ENCODE data around the gene WASF1.

DNA sequence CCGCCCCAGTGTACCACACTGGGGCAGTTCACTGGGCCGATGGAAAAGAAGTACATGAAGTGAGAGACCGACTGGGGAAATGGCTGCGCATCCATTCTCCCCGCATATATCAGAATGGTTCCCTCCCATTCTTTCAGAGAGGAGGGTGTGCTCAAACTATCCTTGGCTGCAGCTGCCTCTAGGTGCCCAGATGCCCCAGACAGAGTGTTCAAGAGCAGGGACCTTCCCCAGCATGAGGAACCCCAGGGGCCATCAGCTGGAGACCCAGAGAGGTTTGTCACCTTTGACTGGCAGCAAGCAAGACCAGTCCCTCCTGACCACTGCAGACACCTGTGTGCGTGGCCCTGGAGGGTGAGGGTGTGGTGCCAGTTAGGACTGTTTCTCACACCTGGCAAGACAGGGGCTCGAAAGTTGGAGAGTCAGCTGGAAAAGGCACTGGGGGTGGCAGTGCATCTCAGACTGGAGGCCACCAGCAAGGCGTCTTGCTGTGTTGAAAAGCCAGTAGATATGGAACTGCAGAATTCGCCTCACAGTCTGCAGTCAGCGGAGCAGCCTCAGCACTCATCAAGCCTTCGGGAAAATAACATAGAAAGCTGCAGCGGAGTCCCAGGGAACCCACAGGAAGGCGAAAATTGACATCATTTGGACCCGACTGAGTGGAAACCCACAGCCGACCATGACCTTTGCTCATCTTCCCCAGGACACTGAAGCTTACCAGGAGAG is 124.6 kb downstream of the WASF1 start:
- TF ChIP-seq, protein P1, sequence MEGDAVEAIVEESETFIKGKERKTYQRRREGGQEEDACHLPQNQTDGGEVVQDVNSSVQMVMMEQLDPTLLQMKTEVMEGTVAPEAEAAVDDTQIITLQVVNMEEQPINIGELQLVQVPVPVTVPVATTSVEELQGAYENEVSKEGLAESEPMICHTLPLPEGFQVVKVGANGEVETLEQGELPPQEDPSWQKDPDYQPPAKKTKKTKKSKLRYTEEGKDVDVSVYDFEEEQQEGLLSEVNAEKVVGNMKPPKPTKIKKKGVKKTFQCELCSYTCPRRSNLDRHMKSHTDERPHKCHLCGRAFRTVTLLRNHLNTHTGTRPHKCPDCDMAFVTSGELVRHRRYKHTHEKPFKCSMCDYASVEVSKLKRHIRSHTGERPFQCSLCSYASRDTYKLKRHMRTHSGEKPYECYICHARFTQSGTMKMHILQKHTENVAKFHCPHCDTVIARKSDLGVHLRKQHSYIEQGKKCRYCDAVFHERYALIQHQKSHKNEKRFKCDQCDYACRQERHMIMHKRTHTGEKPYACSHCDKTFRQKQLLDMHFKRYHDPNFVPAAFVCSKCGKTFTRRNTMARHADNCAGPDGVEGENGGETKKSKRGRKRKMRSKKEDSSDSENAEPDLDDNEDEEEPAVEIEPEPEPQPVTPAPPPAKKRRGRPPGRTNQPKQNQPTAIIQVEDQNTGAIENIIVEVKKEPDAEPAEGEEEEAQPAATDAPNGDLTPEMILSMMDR (conservative IDR thresholded peaks at IDR 0.05; ENCODE audit: low read depth in 2 of 2), result no peak
- TF ChIP-seq EZH2 (IDR thresholded peaks at IDR 0.05; ENCODE audit: low read depth, unreplicated experiment), result no peak
- no peak for TF ChIP-seq CREB1 (CRISPR knock-in tag; IDR thresholded peaks at IDR 0.05; ENCODE audit: low read depth)
- no peak for TF ChIP-seq STAT1 (IDR thresholded peaks at IDR 0.05; ENCODE audit: unreplicated experiment)
- TF ChIP-seq, protein P2, sequence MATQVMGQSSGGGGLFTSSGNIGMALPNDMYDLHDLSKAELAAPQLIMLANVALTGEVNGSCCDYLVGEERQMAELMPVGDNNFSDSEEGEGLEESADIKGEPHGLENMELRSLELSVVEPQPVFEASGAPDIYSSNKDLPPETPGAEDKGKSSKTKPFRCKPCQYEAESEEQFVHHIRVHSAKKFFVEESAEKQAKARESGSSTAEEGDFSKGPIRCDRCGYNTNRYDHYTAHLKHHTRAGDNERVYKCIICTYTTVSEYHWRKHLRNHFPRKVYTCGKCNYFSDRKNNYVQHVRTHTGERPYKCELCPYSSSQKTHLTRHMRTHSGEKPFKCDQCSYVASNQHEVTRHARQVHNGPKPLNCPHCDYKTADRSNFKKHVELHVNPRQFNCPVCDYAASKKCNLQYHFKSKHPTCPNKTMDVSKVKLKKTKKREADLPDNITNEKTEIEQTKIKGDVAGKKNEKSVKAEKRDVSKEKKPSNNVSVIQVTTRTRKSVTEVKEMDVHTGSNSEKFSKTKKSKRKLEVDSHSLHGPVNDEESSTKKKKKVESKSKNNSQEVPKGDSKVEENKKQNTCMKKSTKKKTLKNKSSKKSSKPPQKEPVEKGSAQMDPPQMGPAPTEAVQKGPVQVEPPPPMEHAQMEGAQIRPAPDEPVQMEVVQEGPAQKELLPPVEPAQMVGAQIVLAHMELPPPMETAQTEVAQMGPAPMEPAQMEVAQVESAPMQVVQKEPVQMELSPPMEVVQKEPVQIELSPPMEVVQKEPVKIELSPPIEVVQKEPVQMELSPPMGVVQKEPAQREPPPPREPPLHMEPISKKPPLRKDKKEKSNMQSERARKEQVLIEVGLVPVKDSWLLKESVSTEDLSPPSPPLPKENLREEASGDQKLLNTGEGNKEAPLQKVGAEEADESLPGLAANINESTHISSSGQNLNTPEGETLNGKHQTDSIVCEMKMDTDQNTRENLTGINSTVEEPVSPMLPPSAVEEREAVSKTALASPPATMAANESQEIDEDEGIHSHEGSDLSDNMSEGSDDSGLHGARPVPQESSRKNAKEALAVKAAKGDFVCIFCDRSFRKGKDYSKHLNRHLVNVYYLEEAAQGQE (IDR thresholded peaks at IDR 0.05; ENCODE audit: unreplicated experiment), result no peak
- no peak for TF ChIP-seq JUNB (IDR thresholded peaks at IDR 0.05; ENCODE audit: unreplicated experiment)
- TF ChIP-seq EZH2phosphoT487 (IDR thresholded peaks at IDR 0.05; ENCODE audit: unreplicated experiment), result no peak
- TF ChIP-seq ZNF114 (CRISPR knock-in tag; IDR thresholded peaks at IDR 0.05), result no peak
- TF ChIP-seq ZNF331 (CRISPR knock-in tag; IDR thresholded peaks at IDR 0.05; ENCODE audit: low read depth), result no peak
- no peak for TF ChIP-seq POLR2AphosphoS5 (IDR thresholded peaks at IDR 0.05; ENCODE audit: low read depth)
- TF ChIP-seq, protein P3, sequence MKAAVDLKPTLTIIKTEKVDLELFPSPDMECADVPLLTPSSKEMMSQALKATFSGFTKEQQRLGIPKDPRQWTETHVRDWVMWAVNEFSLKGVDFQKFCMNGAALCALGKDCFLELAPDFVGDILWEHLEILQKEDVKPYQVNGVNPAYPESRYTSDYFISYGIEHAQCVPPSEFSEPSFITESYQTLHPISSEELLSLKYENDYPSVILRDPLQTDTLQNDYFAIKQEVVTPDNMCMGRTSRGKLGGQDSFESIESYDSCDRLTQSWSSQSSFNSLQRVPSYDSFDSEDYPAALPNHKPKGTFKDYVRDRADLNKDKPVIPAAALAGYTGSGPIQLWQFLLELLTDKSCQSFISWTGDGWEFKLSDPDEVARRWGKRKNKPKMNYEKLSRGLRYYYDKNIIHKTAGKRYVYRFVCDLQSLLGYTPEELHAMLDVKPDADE (IDR thresholded peaks at IDR 0.05), result no peak
- no peak for TF ChIP-seq NANOG (IDR thresholded peaks at IDR 0.05; ENCODE audit: borderline replicate concordance)
- TF ChIP-seq, protein P4, sequence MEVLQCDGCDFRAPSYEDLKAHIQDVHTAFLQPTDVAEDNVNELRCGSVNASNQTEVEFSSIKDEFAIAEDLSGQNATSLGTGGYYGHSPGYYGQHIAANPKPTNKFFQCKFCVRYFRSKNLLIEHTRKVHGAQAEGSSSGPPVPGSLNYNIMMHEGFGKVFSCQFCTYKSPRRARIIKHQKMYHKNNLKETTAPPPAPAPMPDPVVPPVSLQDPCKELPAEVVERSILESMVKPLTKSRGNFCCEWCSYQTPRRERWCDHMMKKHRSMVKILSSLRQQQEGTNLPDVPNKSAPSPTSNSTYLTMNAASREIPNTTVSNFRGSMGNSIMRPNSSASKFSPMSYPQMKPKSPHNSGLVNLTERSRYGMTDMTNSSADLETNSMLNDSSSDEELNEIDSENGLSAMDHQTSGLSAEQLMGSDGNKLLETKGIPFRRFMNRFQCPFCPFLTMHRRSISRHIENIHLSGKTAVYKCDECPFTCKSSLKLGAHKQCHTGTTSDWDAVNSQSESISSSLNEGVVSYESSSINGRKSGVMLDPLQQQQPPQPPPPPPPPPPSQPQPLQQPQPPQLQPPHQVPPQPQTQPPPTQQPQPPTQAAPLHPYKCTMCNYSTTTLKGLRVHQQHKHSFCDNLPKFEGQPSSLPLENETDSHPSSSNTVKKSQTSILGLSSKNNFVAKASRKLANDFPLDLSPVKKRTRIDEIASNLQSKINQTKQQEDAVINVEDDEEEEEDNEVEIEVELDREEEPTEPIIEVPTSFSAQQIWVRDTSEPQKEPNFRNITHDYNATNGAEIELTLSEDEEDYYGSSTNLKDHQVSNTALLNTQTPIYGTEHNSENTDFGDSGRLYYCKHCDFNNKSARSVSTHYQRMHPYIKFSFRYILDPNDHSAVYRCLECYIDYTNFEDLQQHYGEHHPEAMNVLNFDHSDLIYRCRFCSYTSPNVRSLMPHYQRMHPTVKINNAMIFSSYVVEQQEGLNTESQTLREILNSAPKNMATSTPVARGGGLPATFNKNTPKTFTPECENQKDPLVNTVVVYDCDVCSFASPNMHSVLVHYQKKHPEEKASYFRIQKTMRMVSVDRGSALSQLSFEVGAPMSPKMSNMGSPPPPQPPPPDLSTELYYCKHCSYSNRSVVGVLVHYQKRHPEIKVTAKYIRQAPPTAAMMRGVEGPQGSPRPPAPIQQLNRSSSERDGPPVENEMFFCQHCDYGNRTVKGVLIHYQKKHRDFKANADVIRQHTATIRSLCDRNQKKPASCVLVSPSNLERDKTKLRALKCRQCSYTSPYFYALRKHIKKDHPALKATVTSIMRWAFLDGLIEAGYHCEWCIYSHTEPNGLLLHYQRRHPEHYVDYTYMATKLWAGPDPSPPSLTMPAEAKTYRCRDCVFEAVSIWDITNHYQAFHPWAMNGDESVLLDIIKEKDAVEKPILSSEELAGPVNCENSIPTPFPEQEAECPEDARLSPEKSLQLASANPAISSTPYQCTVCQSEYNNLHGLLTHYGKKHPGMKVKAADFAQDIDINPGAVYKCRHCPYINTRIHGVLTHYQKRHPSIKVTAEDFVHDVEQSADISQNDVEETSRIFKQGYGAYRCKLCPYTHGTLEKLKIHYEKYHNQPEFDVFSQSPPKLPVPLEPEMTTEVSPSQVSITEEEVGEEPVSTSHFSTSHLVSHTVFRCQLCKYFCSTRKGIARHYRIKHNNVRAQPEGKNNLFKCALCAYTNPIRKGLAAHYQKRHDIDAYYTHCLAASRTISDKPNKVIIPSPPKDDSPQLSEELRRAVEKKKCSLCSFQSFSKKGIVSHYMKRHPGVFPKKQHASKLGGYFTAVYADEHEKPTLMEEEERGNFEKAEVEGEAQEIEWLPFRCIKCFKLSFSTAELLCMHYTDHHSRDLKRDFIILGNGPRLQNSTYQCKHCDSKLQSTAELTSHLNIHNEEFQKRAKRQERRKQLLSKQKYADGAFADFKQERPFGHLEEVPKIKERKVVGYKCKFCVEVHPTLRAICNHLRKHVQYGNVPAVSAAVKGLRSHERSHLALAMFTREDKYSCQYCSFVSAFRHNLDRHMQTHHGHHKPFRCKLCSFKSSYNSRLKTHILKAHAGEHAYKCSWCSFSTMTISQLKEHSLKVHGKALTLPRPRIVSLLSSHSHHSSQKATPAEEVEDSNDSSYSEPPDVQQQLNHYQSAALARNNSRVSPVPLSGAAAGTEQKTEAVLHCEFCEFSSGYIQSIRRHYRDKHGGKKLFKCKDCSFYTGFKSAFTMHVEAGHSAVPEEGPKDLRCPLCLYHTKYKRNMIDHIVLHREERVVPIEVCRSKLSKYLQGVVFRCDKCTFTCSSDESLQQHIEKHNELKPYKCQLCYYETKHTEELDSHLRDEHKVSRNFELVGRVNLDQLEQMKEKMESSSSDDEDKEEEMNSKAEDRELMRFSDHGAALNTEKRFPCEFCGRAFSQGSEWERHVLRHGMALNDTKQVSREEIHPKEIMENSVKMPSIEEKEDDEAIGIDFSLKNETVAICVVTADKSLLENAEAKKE (CRISPR knock-in tag; IDR thresholded peaks at IDR 0.05), result no peak

Measured in GM23338 (cell line).